RPMI8226 (cell line): ENCODE measurements around the gene CSNK2A1.

Experiments used
- DNase-seq: peaks from one replicate; pipeline ENCODE4 v3.0.0-alpha.2; 2015

CSNK2A1 gene

DNA sequence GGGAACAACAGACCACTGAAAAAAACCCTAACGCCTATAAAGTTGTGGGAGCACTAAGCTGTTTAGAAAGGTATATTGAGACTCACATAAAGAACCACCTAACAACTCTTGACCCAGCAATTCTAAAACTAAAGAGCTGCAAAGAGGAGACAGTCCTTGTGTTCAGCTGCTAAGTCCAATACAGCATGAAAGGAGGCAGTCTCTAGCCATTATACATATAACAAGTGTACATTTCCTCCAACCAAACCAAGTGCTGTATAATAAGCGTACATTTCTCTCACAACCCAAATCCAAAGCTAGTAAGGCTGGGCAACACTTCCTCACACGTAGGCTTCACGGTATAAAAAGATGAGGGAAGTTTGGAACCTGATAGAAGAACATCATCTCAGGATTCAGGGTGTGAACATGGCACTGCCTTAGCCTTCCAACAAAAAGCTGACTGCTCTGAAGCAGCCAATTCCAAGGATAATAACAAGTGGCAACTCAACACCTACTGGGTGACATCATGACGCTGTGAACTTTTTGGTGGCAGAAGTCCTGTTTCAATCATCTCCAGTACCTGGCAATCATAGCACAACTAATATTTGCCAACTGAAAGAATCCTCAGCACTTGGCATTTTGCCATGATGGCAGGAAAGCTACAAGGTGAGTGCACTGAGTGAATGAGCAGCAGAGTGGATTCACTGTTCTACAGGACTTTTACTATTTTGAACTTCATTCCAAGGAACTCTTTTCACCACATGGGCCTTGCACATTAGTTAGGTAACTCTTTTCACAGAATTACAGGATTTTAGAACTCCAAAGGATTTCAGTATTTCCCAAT, 97.9 kb downstream of the CSNK2A1 start:
- DNase-seq, result peak; percentile 38

DNA sequence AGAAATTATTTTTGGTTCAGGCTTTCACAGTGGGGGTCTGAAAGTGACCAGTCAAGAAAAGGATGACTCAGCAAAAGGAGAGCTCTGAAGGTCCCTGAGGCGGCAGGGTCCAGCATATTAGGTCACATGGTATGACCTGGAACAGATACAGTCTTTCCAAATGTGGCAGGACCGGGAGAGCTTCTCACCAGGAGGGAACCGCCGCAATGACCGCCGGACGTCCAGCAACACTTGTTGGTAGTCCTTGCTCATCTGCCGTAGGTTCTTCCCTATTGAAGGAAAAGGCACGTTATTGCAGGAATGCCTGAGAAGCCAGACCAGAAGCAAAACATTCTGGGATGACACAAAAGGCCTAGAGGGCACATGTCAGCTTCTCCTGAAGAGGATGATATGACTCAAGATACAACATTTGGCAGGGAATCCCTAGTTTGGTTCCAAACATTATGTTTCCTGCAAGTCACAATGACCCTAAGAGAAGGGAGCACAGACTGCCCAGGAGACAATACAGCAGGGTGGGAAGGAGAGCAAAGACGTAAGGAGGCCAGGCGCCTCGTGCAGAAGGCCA, 98.6 kb downstream of the CSNK2A1 start:
- no peak for DNase-seq

DNA sequence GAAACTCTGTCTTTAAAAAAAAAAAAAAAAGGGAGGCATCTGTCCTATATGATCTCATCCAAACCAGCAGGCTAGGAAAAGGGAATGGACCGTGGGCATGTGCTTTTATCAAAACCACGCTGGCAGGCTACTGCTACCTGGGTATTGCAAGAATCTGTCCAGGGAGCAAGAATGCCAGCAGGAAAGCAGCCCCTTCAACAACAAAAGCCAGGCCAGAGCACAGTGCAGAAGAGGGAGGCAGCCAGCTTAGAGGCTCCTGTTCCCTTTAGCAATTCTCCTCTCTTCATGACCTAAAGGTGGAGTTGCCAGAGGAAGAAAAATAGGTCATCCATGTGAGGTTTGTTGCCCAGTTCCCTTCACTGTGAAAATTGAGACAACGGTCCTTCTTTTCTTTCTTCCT, 99.5 kb downstream of the CSNK2A1 start:
- DNase-seq, result no peak

DNA sequence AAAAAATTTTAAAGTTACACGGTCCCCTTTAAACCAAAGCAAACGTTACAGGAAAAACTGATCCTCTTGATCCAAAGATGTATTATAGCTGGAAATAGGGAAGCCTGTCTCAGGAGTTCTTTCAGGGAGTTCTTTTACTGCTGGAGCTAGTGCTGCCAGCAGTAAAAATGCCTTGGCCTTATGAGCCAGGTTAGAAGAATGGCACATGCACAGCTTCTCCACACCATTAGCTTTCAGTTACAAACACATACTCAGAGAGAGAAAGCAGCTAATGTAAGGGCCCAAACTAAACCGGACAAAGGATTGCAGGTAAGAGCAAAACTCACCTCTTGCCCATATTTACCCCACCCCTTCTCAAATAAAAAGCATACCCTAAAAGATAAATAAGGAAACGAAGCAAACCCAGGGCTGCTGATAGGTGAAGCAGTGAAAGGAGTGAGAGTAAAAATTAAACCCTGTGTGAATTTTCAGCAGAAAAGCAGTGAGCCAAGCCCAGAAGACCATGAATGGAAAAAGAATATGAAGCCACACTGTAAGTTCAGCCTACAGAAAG, 100.3 kb downstream of the CSNK2A1 start:
- no peak for DNase-seq

DNA sequence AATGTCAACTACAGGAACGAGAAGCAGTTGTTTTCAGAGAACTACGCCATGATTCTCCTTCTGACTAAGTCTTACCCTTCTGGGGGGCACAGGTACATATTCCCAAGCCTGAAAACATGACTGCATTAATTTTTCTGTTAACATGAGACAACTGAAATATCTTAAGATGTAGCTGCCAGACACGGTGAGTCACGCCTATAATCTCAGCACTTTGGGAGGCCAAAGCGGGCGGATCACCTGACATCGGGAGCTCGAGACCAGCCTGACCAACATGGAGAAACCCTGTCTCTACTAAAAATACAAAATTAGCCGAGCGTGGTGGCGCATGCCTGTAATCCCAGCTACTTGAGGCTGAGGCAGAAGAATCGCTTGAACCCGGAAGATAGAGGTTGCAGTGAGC, 103.0 kb downstream of the CSNK2A1 start:
- no peak for DNase-seq

DNA sequence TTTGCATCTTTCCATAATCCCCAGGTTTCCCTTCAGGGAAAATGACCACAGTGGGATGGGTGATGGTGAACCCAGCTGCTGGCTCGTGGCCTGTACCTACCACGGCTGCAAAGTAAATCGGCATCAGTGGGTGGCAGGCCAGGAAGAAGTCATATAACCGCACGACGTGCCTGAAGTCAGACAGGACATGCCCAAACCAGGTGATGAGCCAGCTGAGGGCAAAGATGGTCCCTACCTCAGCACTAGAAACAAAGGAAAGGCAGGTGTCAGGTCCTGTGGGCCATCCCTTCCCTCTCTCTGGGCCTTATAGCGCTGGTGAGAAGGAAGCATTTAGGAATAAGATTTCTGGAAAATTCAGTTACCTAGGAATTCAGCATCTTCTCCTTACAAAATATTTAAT, 103.4 kb downstream of the CSNK2A1 start:
- DNase-seq, result no peak

DNA sequence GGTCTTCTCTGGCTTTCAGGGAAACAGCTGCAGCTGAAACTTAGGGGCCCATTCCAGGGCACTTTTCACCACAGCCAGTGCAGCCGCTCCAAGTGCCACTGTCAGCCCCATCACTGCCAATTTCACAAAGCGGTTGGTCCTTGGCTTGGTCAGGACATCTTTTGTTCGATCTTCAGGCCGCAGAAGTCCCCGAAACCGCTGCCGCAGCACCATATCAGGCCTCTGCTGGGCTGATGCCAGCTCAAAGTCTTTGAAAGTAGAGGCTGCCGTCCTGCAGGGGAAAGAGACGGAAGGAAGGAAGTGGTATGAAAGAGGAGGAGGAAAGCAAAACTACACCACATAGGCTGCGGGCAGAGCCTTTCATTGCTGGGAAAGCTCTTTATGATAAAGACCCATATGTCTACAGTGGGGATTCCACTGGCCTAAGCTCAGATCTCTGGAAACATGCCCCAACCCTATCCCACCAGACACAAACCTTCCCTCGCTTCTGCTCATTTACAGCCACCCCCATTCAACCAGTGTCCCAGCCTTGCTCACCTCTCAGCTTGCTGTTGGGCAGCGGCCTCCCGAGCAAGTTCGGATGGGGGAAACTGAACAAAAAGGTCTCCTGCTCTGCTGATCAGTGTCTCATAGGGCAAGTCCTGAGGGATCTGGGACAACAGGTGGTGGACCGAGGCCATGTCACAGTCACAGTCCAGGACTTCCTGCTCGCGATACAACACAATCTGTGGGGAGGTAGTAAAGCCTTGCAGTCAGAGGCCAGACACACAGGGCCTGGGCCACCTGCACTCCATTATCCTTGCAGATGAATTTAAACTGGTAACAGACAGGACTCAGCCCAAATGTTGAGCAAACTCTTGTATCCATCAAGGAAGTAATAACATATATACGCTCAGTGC, 104.8 kb downstream of the CSNK2A1 start:
- peak; percentile 98 for DNase-seq

DNA sequence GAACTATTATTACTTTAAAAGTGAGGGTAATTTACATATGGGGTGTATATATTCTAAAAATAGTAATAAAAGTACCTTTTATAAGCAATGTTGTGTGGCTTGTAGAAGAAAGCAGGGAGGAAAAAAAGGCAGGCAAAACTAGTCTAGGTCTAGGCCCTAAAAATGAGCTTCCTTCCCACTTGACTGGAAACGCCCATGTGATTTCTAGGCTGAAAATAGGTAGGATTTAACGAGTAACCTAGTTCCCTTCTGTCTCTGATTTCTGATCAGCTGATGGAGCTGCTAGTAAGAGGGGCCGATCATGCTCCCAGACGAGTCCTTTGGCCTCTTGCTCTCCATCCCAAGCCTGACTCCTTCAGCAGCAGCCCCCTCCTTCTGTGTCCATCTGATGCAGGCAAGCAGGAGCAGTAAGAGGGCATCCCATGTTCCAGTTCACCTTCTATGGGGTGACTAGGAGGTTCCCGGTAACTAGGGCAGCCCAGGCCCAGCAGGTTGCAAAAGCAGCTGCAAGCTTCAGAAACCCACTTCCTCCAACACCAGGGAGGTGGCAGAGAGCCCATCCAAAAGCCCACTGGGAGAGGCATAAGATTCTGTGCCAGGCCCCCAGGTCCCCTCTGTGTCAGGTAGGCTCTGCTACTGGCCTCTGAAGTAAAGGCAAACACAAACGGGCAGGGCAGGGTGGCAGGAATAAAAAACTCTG, 105.7 kb downstream of the CSNK2A1 start:
- DNase-seq, result peak; percentile 34

DNA sequence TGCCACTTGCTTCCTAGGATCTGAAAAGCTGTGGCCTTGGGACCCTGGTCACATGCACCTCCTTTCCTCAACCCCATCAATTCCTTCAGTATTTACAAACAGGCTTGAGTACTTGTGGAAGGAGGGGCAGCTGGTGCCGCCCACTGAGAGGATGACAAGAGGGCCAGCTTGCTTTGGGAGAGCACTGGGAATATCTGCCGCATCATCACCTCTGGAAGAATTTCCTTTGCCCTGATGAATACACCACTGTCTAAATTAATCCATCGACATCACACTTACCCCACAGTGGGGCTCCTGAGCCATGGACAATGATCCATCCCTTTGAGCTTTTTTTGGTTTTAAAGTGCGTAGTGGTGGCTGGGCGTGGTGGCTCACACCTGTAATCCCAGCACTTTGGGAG, 107.1 kb downstream of the CSNK2A1 start:
- no peak for DNase-seq

DNA sequence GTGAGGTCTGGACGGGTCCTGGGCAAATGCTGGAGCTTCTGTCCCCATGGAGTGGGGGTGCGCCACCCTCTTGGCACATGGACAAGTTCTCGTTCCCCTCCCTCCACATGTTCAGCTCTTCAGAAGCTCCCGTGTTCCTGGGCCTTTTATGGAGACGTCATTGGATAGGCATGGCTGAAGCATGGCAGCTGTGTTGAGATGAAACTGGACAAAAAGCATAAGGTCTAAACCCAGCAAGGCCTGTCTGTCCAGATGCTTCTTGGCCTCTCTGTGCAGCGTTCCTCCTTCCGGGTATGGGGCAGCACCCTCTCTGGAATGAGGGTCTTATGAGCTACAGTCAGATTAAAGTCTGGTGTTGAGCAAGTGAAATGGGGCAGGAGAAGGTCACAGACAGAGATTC, 108.0 kb downstream of the CSNK2A1 start:
- no peak for DNase-seq

DNA sequence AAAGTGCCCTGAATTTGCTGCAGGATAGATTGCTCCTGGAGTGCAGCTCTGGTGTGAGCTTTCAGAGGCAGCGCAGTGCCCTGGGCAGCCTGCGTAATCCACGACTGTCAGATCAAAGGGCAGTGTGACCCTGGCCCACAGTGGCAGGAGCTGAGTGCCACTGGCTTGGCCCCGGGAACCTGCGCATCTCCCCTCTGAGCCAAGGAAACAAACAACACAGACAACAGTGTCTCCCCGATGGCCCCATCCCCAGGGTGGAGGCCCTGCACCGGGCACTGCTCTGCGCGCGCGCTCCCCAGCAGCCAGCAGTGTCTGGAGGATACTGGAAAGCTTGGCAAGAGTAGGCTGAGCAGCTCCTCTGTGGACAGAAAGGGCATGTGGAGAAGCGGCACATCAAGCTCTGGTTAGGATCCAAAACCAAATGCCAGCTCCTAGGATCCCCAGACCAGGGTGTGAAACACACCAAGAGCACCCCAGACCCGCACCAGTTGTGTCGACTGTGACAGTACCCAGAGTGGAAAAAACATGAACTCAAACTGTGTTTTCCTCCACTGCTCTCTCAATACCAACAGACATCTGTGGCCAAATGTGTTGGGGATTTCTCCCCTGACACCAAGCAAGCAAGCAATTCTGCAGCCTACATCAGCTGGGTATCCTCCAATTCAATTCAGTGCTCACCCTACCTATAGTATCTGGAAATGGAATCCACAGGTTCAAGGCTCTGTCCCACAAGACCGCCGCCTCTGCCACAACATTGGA, 108.8 kb downstream of the CSNK2A1 start:
- DNase-seq, result no peak

DNA sequence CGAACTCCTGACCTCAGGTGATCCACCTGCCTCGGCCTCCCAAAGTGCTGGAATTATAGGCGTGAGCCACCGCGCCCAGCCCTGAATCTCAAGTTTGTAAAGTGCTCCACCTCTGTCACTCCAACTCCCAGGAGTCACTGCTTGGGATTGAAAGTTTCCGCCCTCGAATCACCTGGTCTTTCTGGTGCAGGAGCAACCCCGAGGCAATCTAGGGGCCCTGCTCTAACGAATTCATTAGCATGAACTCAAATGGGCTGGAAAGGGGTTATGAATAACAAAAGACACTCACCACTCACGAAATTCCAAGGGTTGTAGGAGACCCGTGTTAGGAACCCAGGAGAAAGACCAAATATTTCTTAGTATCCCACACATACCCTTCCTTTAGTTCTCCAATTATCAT, 109.4 kb downstream of the CSNK2A1 start:
- DNase-seq, result no peak

DNA sequence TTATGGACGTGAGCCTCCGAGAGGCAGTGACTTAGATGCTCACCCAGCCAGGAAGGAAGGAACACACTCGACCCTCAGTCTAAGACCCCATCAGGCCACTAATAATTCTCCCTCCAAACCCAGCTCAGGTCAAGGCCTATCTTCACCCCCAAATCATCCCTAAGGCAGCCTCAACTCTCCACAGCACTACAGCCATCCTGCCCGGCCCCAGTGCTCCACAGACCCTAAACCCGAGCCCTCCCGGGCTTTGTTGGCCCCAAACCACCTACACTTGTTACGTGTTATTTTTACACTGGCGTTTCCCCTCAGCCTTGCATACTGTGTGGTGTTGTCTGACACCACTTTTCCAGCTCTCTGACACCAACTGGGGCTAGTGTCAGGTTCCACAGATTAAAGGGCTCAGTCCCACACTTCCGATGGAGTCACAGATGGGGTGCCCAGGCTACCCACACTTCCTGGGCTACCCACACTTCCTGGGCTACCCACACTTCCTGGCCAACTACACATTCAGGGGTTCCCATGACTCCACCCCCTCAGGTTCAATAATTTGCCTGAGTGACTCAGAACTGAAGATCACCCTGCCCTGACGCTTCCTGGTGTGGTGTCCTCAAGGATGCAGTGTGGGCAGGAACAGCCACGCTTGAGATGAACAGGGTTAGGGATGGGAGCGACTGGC, 110.2 kb downstream of the CSNK2A1 start:
- DNase-seq, result no peak

DNA sequence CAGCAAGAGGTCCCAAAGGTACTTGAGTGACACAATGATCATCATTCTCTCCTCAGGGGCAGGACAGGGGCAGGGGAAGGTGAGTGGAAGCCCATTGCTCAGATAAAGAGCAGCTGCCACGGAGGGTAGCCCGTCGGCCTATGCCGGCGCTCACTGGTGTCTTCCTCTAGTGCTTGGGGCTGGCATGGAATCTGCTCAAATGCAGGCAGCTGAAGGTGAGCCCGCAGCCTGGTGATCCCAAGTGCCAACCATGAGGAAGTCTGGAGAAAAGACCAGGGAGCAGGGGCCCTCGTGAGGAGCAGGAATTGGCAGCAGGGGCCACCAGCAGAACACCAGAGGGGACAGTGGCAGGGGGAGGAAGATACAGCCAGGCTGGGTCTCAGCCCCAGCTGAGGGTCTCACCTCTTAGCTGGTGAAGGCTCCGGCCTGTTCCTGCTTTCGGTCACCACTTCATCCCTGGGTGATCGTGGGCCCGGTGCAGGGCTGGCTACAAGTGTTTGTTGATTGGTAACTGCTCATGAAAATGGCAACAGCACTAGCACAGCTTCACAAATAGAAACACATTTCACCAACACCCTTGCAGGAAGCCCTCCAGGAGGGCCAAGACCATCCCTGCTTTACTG, 110.8 kb downstream of the CSNK2A1 start:
- DNase-seq, result no peak

DNA sequence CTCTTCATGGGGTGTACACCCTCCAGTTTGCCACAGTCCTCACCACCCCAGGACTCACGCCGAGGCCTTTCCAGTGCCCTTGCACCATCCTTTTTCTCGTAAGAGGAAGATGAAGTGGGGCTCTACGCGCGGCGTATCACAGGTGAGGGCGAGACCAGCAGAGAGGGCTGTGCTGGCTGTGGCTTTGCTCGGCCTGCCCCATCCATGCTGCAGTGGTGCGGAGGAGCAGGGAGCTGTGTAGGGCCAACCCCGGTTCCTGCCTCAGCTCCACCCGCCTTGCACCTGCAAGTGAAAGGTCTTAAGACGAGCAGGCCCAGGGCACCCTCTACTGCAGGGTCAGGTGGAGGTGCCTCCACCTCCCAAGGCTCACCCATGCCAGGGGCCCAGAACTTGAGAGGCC, 111.4 kb downstream of the CSNK2A1 start:
- DNase-seq, result no peak

DNA sequence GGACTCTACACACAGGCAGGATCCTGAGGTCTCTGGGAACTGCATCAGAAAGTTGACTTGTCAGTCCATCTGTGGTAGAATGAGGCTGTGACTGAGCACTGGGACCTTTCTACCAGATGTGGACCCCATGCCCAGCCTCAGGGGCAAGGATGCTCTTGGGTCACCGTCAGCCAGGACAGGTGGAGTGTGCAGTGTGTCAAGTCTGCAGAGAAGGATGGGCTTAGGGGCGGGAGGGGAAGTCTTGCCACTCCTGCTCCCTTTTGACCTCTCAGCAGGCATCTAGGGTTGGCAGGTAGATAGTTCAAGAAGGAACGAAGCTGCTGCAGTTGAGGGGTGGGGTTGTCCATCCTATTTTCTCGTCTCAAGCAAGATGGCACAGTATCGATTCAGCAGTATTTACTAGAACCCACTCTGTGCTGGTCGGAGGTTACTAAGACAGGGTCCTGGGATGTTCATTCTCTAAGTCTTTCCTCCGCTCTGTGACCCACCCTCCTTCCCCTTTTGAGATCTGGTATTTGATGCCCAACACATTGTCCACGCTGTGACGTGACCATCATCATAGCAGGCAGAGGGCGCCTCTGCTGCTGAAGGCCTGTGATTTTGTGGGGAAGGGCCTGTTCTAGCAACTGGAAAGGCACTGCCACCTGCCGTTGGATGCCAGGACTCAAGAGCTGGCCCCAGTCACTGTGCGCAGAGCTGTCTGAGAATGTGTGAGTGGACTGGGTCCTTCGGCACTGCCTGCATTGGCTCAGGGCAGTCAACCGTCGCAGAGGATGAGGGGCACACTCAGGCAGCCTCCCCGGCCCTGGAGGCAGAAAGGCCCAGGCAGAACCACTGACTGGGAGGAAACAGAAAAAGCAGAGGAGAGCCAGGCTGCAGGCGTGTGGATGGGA, 112.3 kb downstream of the CSNK2A1 start:
- peak; percentile 86 for DNase-seq

DNA sequence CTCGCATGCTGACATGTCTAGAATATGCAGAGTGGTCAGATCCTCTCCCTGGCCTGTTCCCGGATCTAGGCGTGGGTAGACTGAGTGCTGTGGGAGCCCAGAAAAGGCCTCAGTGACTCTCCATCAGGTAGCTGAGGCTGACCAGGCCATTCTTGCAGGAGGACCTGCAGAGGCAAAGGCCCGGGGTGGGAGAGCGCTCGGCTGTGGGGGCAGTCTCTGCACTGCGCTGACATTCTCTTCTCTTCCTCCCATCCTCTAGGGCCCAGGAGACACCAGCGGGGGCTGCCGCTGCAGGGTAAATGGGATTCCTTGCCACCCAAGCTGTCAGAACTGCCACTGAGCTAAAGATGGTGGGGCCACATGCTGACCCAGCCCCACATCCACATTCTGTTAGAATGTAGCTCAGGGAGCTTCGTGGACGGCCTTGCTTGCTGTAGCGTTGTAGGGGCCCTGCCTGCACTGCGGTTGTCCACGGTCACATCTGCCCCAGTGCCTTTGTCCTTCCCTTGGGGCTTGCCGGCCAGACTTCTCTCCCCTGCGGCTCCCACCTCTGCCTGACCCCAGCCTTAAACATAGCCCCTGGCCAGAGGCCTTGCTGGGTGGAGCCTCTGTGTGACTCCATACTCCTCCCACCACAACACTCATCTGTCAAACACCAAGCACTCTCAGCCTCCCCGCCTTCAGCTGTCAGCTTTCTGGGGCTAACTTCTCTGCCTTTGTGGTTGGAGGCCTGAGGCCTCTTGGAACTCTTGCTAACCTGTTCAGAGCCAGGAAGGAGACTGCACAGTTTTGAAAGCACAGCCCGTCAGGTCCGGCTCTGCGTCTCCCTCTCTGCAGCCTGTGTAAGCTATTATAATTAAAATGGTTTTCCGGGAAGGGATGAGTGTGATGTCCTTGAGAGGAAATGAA, 113.2 kb downstream of the CSNK2A1 start:
- DNase-seq, result no peak

DNA sequence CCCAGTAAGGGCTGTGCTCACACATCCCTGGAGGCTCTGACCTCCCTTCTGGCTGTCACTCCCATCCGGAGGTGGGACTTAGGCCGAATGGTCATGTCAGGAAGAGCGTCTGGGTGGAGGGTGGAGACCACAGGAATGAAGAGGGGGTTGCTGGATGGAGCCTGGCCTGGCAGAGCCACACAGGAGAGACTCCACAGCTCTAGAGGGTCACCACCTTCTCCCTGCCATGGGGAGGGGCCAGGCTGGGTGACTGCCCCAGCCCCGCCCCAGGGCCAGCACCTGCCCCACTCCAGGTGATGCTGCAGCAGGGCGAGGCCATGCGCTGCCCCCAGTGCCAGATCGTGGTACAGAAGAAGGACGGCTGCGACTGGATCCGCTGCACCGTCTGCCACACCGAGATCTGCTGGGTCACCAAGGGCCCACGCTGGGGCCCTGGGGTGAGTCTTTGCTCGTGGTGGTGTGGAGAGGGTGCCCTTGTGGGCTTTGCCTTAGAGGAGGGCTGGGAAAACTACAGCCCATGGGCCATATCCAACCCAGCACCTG, 114.9 kb downstream of the CSNK2A1 start:
- peak; percentile 19 for DNase-seq
